ENCODE results near the gene INKA2. TPM values are rescaled to one million over a fixed set of nuclear protein-coding genes. Genes with fewer than 3 reads are reported as not detected.

INKA2 gene
- total RNA-seq, 1 experiment from 2014 or later, result 0.54 TPM

DNA sequence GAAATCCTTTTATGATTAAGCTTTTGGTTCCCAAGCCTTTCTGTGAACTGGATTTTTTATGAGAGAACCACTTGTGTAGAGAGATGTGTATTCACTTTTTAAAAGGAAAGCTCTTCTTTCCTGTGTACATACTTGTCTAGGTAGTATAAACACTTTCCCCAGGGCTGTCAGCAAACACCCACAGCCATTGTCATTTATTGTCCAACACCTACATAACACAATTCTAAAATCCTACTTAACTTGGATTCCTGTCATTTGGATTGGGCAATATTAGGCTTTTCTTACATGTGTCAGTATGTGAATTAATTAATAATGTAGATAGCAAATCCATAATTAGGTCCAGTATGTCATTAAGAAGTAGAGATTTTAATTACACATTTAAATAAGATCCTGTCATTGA lies 28.8 kb upstream of the INKA2 start:
- Histone ChIP-seq H3K9me3 (ENCODE audit: control insufficient read depth, insufficient read depth, low read depth, low read length) (no peaks in the 10 kb centered on the region), H3K4me1 (ENCODE audit: control insufficient read depth, insufficient read depth, low read length) (no peaks in the 10 kb centered on the region), H3K4me3 (ENCODE audit: low read depth in 2 of 2, low read length in 2 of 2) (no peak overlapping the region), H3K36me3 (ENCODE audit: control insufficient read depth, insufficient read depth, low read length) (peaks cover 6% of the 10 kb centered on the region; the same call in 1 of the 2 replicates), H3K27ac (ENCODE audit: low read length) (no peak overlapping the region), H3K27me3 (ENCODE audit: control insufficient read depth, insufficient read depth, low read length) (no peaks in the 10 kb centered on the region)
- no peak for ATAC-seq
- no TSS peak for BruUV-seq (replicated peaks)
- DNase-seq (ENCODE audit: low read depth, low spot score), result no peak
- in situ Hi-C loops (cut with HindIII; ENCODE audit: low pct_unique_long_range_greater_than_20kb, low sequenced_read_pairs) (no loop called here), intact Hi-C loops (cut with micrococcal nuclease; ENCODE audit: unreplicated experiment) (loop anchor here (2.0 kb wide), 1 partner anchor 53 kb away; no protein-coding TSS in a partner anchor)
- TF ChIP-seq CTCF (IDR thresholded peaks at IDR 0.05), result no peak
- POLR2A ChIA-PET, result interaction anchor here (0.6 kb wide), 3 partner anchors 66 to 772 kb away, joined by 3 to 4 read pairs (median 3); no protein-coding TSS in a partner anchor
- CTCF ChIA-PET, result no interaction called here

- no peak overlapping the region for H3K27ac ChIP-seq (ENCODE audit: low read length)
- intact Hi-C loops (cut with micrococcal nuclease; ENCODE audit: unreplicated experiment), result no loop called here
- no peak for ATAC-seq
Observed at GRCh38 chr1:111762332-111762731, 23.1 kb upstream of the INKA2 start.

More at GRCh38 chr1:111762332-111762731, 23.1 kb upstream of the INKA2 start:
- POLR2A ChIA-PET, result no interaction called here
- Histone ChIP-seq H3K4me3 (ENCODE audit: low read depth in 2 of 2, low read length in 2 of 2) (no peak overlapping the region), H3K9me3 (ENCODE audit: control insufficient read depth, insufficient read depth, low read depth, low read length) (no peaks in the 10 kb centered on the region), H3K4me1 (ENCODE audit: control insufficient read depth, insufficient read depth, low read length) (no peaks in the 10 kb centered on the region), H3K27me3 (ENCODE audit: control insufficient read depth, insufficient read depth, low read length) (no peaks in the 10 kb centered on the region), H3K36me3 (ENCODE audit: control insufficient read depth, insufficient read depth, low read length) (peaks cover 31% of the 10 kb centered on the region; the same call in 1 of the 2 replicates)
- TF ChIP-seq SIN3A (IDR thresholded peaks at IDR 0.05; ENCODE audit: borderline replicate concordance, insufficient read depth, low read depth, low read length) (no peak), POLR2AphosphoS5 (IDR thresholded peaks at IDR 0.05; ENCODE audit: low read depth, low read length) (no peak), TCF7L2 (IDR thresholded peaks at IDR 0.05; ENCODE audit: low read depth, low read length) (no peak), CTCF (IDR thresholded peaks at IDR 0.05) (no peak)
- TF ChIP-seq, protein P1, sequence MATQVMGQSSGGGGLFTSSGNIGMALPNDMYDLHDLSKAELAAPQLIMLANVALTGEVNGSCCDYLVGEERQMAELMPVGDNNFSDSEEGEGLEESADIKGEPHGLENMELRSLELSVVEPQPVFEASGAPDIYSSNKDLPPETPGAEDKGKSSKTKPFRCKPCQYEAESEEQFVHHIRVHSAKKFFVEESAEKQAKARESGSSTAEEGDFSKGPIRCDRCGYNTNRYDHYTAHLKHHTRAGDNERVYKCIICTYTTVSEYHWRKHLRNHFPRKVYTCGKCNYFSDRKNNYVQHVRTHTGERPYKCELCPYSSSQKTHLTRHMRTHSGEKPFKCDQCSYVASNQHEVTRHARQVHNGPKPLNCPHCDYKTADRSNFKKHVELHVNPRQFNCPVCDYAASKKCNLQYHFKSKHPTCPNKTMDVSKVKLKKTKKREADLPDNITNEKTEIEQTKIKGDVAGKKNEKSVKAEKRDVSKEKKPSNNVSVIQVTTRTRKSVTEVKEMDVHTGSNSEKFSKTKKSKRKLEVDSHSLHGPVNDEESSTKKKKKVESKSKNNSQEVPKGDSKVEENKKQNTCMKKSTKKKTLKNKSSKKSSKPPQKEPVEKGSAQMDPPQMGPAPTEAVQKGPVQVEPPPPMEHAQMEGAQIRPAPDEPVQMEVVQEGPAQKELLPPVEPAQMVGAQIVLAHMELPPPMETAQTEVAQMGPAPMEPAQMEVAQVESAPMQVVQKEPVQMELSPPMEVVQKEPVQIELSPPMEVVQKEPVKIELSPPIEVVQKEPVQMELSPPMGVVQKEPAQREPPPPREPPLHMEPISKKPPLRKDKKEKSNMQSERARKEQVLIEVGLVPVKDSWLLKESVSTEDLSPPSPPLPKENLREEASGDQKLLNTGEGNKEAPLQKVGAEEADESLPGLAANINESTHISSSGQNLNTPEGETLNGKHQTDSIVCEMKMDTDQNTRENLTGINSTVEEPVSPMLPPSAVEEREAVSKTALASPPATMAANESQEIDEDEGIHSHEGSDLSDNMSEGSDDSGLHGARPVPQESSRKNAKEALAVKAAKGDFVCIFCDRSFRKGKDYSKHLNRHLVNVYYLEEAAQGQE (IDR thresholded peaks at IDR 0.05; ENCODE audit: insufficient read depth in 1 of 2, low read depth in 2 of 2, low read length in 1 of 2), result no peak
- BruUV-seq (replicated peaks), result no TSS peak
- in situ Hi-C loops (cut with HindIII; ENCODE audit: low pct_unique_long_range_greater_than_20kb, low sequenced_read_pairs), result no loop called here
- DNase-seq (ENCODE audit: low read depth, low spot score), result no peak
- CTCF ChIA-PET, result no interaction called here

Measured in Panc1 (cell line).